ENCODE results near the gene CFAP141. TPM values are rescaled to one million over a fixed set of nuclear protein-coding genes. Genes with fewer than 3 reads are reported as not detected.
A peak's percentile ranks its signal among the peaks of the same experiment; 100 is the strongest.
"Not testable (repeated sequence)": the region's sequence is repeated elsewhere in the genome, so short reads cannot be mapped to it uniquely, and the experiment has no call there.

CFAP141 gene
- total RNA-seq, 2 experiments from 2014 or later: 0.65 TPM; not detected in 1

- CTCF ChIA-PET: interaction anchor here (1.8 kb wide), 1 partner anchor 49 kb away, joined by 6 read pairs; no protein-coding TSS in a partner anchor
- Mint-ChIP-seq H3K36me3 (ENCODE audit: low read depth) (peaks cover 73% of the 10 kb centered on the region), H3K9me3 (peaks cover 2% of the 10 kb centered on the region), H3K4me1 (peaks cover 66% of the 10 kb centered on the region), H3K4me3 (peak overlapping the region; percentile 94), H3K27ac (peak overlapping the region; percentile 95), H3K27me3 (no peaks in the 10 kb centered on the region)
- POLR2A ChIA-PET: no interaction called here
- DNase-seq: no peak
Measured at GRCh38 chr1:154222518-154222917, 16.4 kb upstream of the CFAP141 start.

- DNase-seq: peak; percentile 78
- peaks cover 70% of the 10 kb centered on the region for H3K36me3 Mint-ChIP-seq (ENCODE audit: low read depth)
- ChIA-PET CTCF (interaction anchor here (0.9 to 1.8 kb wide), 4 partner anchors 8 to 50 kb away, joined by 3 to 6 read pairs (median 4); no protein-coding TSS in a partner anchor), POLR2A (no interaction called here)
- peak overlapping the region; percentile 95 for H3K27ac Mint-ChIP-seq
- H3K4me1 Mint-ChIP-seq: peaks cover 71% of the 10 kb centered on the region
- H3K27me3 Mint-ChIP-seq: no peaks in the 10 kb centered on the region
- peak overlapping the region; percentile 94 for H3K4me3 Mint-ChIP-seq
- H3K9me3 Mint-ChIP-seq: peaks cover 2% of the 10 kb centered on the region
Measured at GRCh38 chr1:154221278-154222001, 15.3 kb upstream of the CFAP141 start.

- no peak for DNase-seq
- ChIA-PET CTCF (interaction anchor here (1.0 to 1.8 kb wide), 3 partner anchors 9 to 38 kb away, joined by 3 to 4 read pairs (median 3); no protein-coding TSS in a partner anchor), POLR2A (interaction anchor here (0.6 to 1.0 kb wide), 2 partner anchors 12 to 109 kb away, joined by 4 read pairs; no protein-coding TSS in a partner anchor)
- H3K36me3 Mint-ChIP-seq (ENCODE audit: low read depth): peaks cover 67% of the 10 kb centered on the region
- peaks cover 72% of the 10 kb centered on the region for H3K4me1 Mint-ChIP-seq
- H3K27ac Mint-ChIP-seq: peak overlapping the region; percentile 95
- H3K4me3 Mint-ChIP-seq: peak overlapping the region; percentile 94
- H3K27me3 Mint-ChIP-seq: no peaks in the 10 kb centered on the region
- H3K9me3 Mint-ChIP-seq: peaks cover 2% of the 10 kb centered on the region
Measured at GRCh38 chr1:154220970-154221277, 14.8 kb upstream of the CFAP141 start.

- H3K9me3 Mint-ChIP-seq: peaks cover 2% of the 10 kb centered on the region
- H3K4me3 Mint-ChIP-seq: peak within 1 kb of the TSS; percentile 94
- CTCF ChIA-PET: interaction anchor here (0.8 to 1.8 kb wide), 4 partner anchors 9 to 106 kb away, joined by 3 to 4 read pairs (median 3); no protein-coding TSS in a partner anchor
- POLR2A ChIA-PET: interaction anchor here (0.6 to 1.0 kb wide), 3 partner anchors 11 to 377 kb away, joined by 4 read pairs; no protein-coding TSS in a partner anchor
- H3K4me1 Mint-ChIP-seq: peaks cover 69% of the 10 kb centered on the region
- H3K27me3 Mint-ChIP-seq: no peaks in the 10 kb centered on the region
- peaks cover 61% of the 10 kb centered on the region for H3K36me3 Mint-ChIP-seq (ENCODE audit: low read depth)
- peak within 1 kb of the TSS; percentile 95 for H3K27ac Mint-ChIP-seq
- DNase-seq: peak; percentile 99
Measured at GRCh38 chr1:154220071-154220969, 14.2 kb upstream of the CFAP141 start, which contains the start of gene UBAP2L. TSS of gene UBAP2L (plus strand) at chr1:154220955. CDS start at chr1:154225124, 4,169 bp downstream.

GRCh38 chr1:154219541-154219940 lies 13.4 kb upstream of the CFAP141 start:
- Mint-ChIP-seq H3K36me3 (ENCODE audit: low read depth) (peaks cover 57% of the 10 kb centered on the region), H3K9me3 (peaks cover 2% of the 10 kb centered on the region), H3K27ac (peak overlapping the region; percentile 95), H3K4me3 (peak overlapping the region; percentile 94), H3K27me3 (no peaks in the 10 kb centered on the region), H3K4me1 (peaks cover 62% of the 10 kb centered on the region)
- no peak for DNase-seq
- ChIA-PET CTCF (interaction anchor here (0.9 to 1.3 kb wide), 4 partner anchors 11 to 115 kb away, joined by 3 to 6 read pairs (median 3); no protein-coding TSS in a partner anchor), POLR2A (no interaction called here)

GRCh38 chr1:154218545-154218944 lies 12.4 kb upstream of the CFAP141 start:
- Mint-ChIP-seq H3K27me3 (no peaks in the 10 kb centered on the region), H3K36me3 (ENCODE audit: low read depth) (peaks cover 58% of the 10 kb centered on the region), H3K27ac (peak overlapping the region; percentile 95), H3K4me3 (peak overlapping the region; percentile 94), H3K9me3 (peaks cover 2% of the 10 kb centered on the region), H3K4me1 (peaks cover 56% of the 10 kb centered on the region)
- ChIA-PET POLR2A (no interaction called here), CTCF (interaction anchor here (0.6 to 1.3 kb wide), 4 partner anchors 11 to 241 kb away, joined by 3 to 6 read pairs (median 3); no protein-coding TSS in a partner anchor)
- no peak for DNase-seq

GRCh38 chr1:154213274-154213673 lies 7.1 kb upstream of the CFAP141 start:
- no peaks in the 10 kb centered on the region for H3K9me3 Mint-ChIP-seq
- ChIA-PET POLR2A (interaction anchor here (0.5 kb wide), 1 partner anchor 221 kb away, joined by 3 read pairs; no protein-coding TSS in a partner anchor), CTCF (interaction anchor here (1.3 kb wide), 1 partner anchor 28 kb away, joined by 3 read pairs; no protein-coding TSS in a partner anchor)
- H3K4me1 Mint-ChIP-seq: peaks cover 34% of the 10 kb centered on the region
- no peak for DNase-seq
- H3K27ac Mint-ChIP-seq: peak overlapping the region; percentile 50
- H3K36me3 Mint-ChIP-seq (ENCODE audit: low read depth): peaks cover 59% of the 10 kb centered on the region
- H3K4me3 Mint-ChIP-seq: no peak overlapping the region
- H3K27me3 Mint-ChIP-seq: no peaks in the 10 kb centered on the region

- POLR2A ChIA-PET: no interaction called here
- Mint-ChIP-seq H3K9me3 (no peaks in the 10 kb centered on the region), H3K36me3 (ENCODE audit: low read depth) (peaks cover 52% of the 10 kb centered on the region), H3K4me3 (no peak overlapping the region), H3K27me3 (no peaks in the 10 kb centered on the region), H3K4me1 (peaks cover 24% of the 10 kb centered on the region), H3K27ac (no peak overlapping the region)
- DNase-seq: no peak
- CTCF ChIA-PET: interaction anchor here (0.5 to 1.0 kb wide), 3 partner anchors 13 to 283 kb away, joined by 3 to 4 read pairs (median 3); no protein-coding TSS in a partner anchor
Measured at GRCh38 chr1:154212083-154212482, 6.0 kb upstream of the CFAP141 start.

- ChIA-PET CTCF (interaction anchor here (0.6 to 1.5 kb wide), 2 partner anchors 11 to 206 kb away, joined by 3 read pairs; a partner anchor contains a TSS), POLR2A (interaction anchor here (0.6 kb wide), 1 partner anchor 12 kb away, joined by 4 read pairs; the partner anchor contains the start of gene UBAP2L)
- H3K9me3 Mint-ChIP-seq: no peaks in the 10 kb centered on the region
- no peaks in the 10 kb centered on the region for H3K27me3 Mint-ChIP-seq
- H3K36me3 Mint-ChIP-seq (ENCODE audit: low read depth): peaks cover 58% of the 10 kb centered on the region
- DNase-seq: no peak
- H3K27ac Mint-ChIP-seq: no peak overlapping the region
- no peak overlapping the region for H3K4me3 Mint-ChIP-seq
- H3K4me1 Mint-ChIP-seq: peaks cover 10% of the 10 kb centered on the region
Measured at GRCh38 chr1:154208677-154209388, 2.7 kb upstream of the CFAP141 start.

- ChIA-PET CTCF (interaction anchor here (0.6 to 1.1 kb wide), 6 partner anchors 9 to 300 kb away, joined by 3 to 4 read pairs (median 4); partner anchors contain the start of gene HAX1), POLR2A (no interaction called here)
- Mint-ChIP-seq H3K4me1 (peaks cover 8% of the 10 kb centered on the region), H3K9me3 (no peaks in the 10 kb centered on the region), H3K36me3 (ENCODE audit: low read depth) (peaks cover 43% of the 10 kb centered on the region), H3K27me3 (no peaks in the 10 kb centered on the region), H3K27ac (no peak overlapping the region), H3K4me3 (no peak overlapping the region)
- no peak for DNase-seq
Measured at GRCh38 chr1:154207262-154207661, 1.1 kb upstream of the CFAP141 start.

- CTCF ChIA-PET, H3K9me3 Mint-ChIP-seq, H3K27me3 Mint-ChIP-seq, POLR2A ChIA-PET, H3K4me3 Mint-ChIP-seq, DNase-seq, H3K4me1 Mint-ChIP-seq: not testable (repeated sequence)
- Mint-ChIP-seq H3K27ac (peak overlapping the region; percentile 13), H3K36me3 (ENCODE audit: low read depth) (peaks cover 34% of the 10 kb centered on the region)
Measured at GRCh38 chr1:154205778-154206177, 355 bp downstream of the CFAP141 start.

GRCh38 chr1:154199563-154199879 lies 6.6 kb downstream of the CFAP141 start:
- no peak for DNase-seq
- ChIA-PET CTCF (interaction anchor here (0.7 to 1.7 kb wide), 10 partner anchors 7 to 344 kb away, joined by 3 to 9 read pairs (median 3); partner anchors contain the start of gene TPM3), POLR2A (no interaction called here)
- H3K4me3 Mint-ChIP-seq: no peak overlapping the region
- no peak overlapping the region for H3K27ac Mint-ChIP-seq
- H3K36me3 Mint-ChIP-seq (ENCODE audit: low read depth): no peaks in the 10 kb centered on the region
- no peaks in the 10 kb centered on the region for H3K9me3 Mint-ChIP-seq
- H3K27me3 Mint-ChIP-seq: peaks cover 7% of the 10 kb centered on the region
- peaks cover 1% of the 10 kb centered on the region for H3K4me1 Mint-ChIP-seq

Data from activated CD4-positive, alpha-beta T cell treated with anti-CD3 and anti-CD28 coated beads, Interleukin-2, amount 10 ng/mL, durations not matched to agents 7 days and 5 days (primary cell).